ENCODE results near the gene FAM171A1.
A peak's percentile ranks its signal among the peaks of the same experiment; 100 is the strongest.

Gene FAM171A1

DNA sequence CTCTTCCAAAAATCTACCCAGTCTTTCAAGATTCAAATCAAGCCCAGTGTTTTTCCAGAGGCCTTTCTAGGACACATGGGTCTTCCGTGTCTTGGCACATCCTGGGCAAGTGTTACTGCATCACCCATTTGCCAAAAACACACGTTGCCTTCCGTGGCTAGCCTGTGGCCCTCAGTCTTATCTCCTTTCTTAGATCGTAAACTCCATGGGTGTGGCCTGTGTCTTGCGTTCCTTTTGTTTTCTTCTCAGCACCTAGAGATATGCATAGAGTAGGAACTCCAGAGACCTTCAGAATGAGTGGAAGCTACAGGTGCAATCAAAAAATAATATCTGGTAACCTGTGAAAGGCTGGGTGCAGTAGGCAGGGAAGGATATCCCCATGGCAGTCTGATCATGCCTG lies 146.1 kb downstream of the FAM171A1 start:
- Histone ChIP-seq H4K91ac (ENCODE audit: low read depth, low read length, poor library complexity) (no peak overlapping the region), H3K9ac (ENCODE audit: low read depth, low read length, poor library complexity) (no peak overlapping the region), H3K4me1 (ENCODE audit: control insufficient read depth in 2 of 2, insufficient read depth in 1 of 2, low read depth in 1 of 2, low read length in 2 of 2) (no peaks in the 10 kb centered on the region), H3K27me3 (ENCODE audit: control insufficient read depth in 3 of 3, insufficient read depth in 3 of 3, low read depth in 1 of 3, low read length in 3 of 3) (no peaks in the 10 kb centered on the region), H3K4me3 (ENCODE audit: low read length in 2 of 2) (no peak overlapping the region), H2BK120ac (ENCODE audit: low read depth, low read length) (no peak overlapping the region), H2AK5ac (ENCODE audit: low read depth, low read length) (no peak overlapping the region), H2AFZ (ENCODE audit: low read length) (no peak overlapping the region), H3K23ac (ENCODE audit: low read depth, low read length, poor library complexity) (no peak overlapping the region), H3K14ac (ENCODE audit: low read length) (no peak overlapping the region), H3K79me1 (ENCODE audit: low read depth, low read length) (peaks cover 2% of the 10 kb centered on the region), H3K4ac (ENCODE audit: low read length) (no peak overlapping the region), H3K36me3 (replicated peaks in 1 of 2; ENCODE audit: control insufficient read depth in 2 of 2, insufficient read depth in 2 of 2, low read length in 2 of 2) (peaks cover 1 to 15% of the 10 kb centered on the region in 2 donors), H3K27ac (replicated peaks; ENCODE audit: low read length) (no peak overlapping the region), H2BK12ac (ENCODE audit: low read length) (no peak overlapping the region), H3K18ac (ENCODE audit: low read length) (no peak overlapping the region), H4K8ac (ENCODE audit: low read depth, low read length) (no peak overlapping the region), H3K4me2 (ENCODE audit: insufficient read depth, low read length, poor library complexity, severe bottlenecking) (no peak overlapping the region), H3K9me3 (replicated peaks in 1 of 2; ENCODE audit: control insufficient read depth in 2 of 2, insufficient read depth in 1 of 2, low read depth in 1 of 2, low read length in 2 of 2) (peaks cover 4 to 14% of the 10 kb centered on the region in 2 donors), H2BK15ac (ENCODE audit: low read length) (no peak overlapping the region), H2BK5ac (ENCODE audit: low read length) (no peak overlapping the region)
- no CpG with 5 or more reads among the region's 5 CpGs for WGBS, 2 donors (ENCODE audit: extremely low coverage in 2 of 2, insufficient read length in 2 of 2, insufficient replicate concordance in 1 of 2)
- no peak for DNase-seq (ENCODE audit: low spot score)

DNA sequence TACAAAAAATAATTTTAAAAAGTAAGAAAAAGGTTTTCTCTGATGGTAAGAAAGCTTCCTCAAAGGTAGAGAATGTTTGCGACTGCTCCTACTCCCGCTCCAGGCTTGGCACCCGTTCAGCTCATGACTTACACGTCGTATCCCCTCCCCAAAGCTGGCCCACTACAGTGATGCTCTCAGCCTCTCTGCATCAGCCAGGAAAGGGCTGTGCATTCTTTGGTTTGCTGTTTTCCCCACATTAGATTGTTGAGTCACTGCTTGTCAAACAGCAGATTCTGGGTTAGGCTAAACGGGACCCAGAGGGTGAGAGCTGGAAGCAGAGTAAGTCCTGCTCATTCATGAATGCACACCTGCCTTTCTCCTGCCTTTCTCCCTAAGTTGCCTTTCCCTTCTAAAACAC lies 147.9 kb downstream of the FAM171A1 start:
- H3K4ac ChIP-seq (ENCODE audit: low read length) = no peak overlapping the region
- no peak overlapping the region for H3K4me2 ChIP-seq (ENCODE audit: insufficient read depth, low read length, poor library complexity, severe bottlenecking)
- no peak overlapping the region for H2BK15ac ChIP-seq (ENCODE audit: low read length)
- no peak overlapping the region for H4K91ac ChIP-seq (ENCODE audit: low read depth, low read length, poor library complexity)
- no peaks in the 10 kb centered on the region for H3K27me3 ChIP-seq (ENCODE audit: control insufficient read depth in 3 of 3, insufficient read depth in 3 of 3, low read depth in 1 of 3, low read length in 3 of 3)
- no CpG with 5 or more reads among the region's 6 CpGs for WGBS, 2 donors (ENCODE audit: extremely low coverage in 2 of 2, insufficient read length in 2 of 2, insufficient replicate concordance in 1 of 2)
- H2AFZ ChIP-seq (ENCODE audit: low read length) = no peak overlapping the region
- no peak overlapping the region for H3K4me3 ChIP-seq (ENCODE audit: low read length in 2 of 2)
- no peak overlapping the region for H2BK5ac ChIP-seq (ENCODE audit: low read length)
- H3K9ac ChIP-seq (ENCODE audit: low read depth, low read length, poor library complexity) = no peak overlapping the region
- H2AK5ac ChIP-seq (ENCODE audit: low read depth, low read length) = no peak overlapping the region
- no peak overlapping the region for H2BK120ac ChIP-seq (ENCODE audit: low read depth, low read length)
- H3K14ac ChIP-seq (ENCODE audit: low read length) = no peak overlapping the region
- no peak overlapping the region for H3K27ac ChIP-seq (replicated peaks; ENCODE audit: low read length)
- no peak overlapping the region for H3K23ac ChIP-seq (ENCODE audit: low read depth, low read length, poor library complexity)
- H3K36me3 ChIP-seq (replicated peaks in 1 of 2; ENCODE audit: control insufficient read depth in 2 of 2, insufficient read depth in 2 of 2, low read length in 2 of 2) = peaks cover 1 to 28% of the 10 kb centered on the region in 2 donors
- no peak overlapping the region for H3K18ac ChIP-seq (ENCODE audit: low read length)
- H3K79me1 ChIP-seq (ENCODE audit: low read depth, low read length) = peaks cover 2% of the 10 kb centered on the region
- no peak overlapping the region for H2BK12ac ChIP-seq (ENCODE audit: low read length)
- H4K8ac ChIP-seq (ENCODE audit: low read depth, low read length) = no peak overlapping the region
- DNase-seq (ENCODE audit: low spot score) = no peak
- peaks cover 2 to 14% of the 10 kb centered on the region in 2 donors for H3K9me3 ChIP-seq (replicated peaks in 1 of 2; ENCODE audit: control insufficient read depth in 2 of 2, insufficient read depth in 1 of 2, low read depth in 1 of 2, low read length in 2 of 2)
- no peaks in the 10 kb centered on the region for H3K4me1 ChIP-seq (ENCODE audit: control insufficient read depth in 2 of 2, insufficient read depth in 1 of 2, low read depth in 1 of 2, low read length in 2 of 2)

DNA sequence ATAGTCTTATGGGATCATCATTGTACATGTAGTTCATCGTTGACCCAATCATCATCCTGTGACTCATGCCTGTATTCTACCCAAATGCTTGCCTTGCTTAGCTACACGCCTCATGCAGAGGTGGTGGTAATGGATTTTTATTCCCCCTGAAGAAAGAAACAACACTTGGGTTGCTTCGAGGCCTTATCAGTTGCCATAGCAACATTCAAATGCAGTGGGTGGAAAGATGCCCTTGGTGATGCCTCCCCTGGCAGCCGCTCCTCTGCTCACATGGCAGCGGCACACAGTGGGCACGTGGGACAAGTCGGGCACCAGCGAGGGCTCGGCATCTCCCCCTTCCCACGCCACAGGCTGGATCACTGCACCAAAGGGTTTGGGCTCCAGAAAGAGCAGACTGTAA lies 148.6 kb downstream of the FAM171A1 start:
- Histone ChIP-seq H3K9ac (ENCODE audit: low read depth, low read length, poor library complexity) (no peak overlapping the region), H3K4ac (ENCODE audit: low read length) (no peak overlapping the region), H3K4me3 (ENCODE audit: low read length in 2 of 2) (no peak overlapping the region), H3K27ac (replicated peaks; ENCODE audit: low read length) (no peak overlapping the region), H2AK5ac (ENCODE audit: low read depth, low read length) (no peak overlapping the region), H3K27me3 (ENCODE audit: control insufficient read depth in 3 of 3, insufficient read depth in 3 of 3, low read depth in 1 of 3, low read length in 3 of 3) (no peaks in the 10 kb centered on the region), H3K18ac (ENCODE audit: low read length) (peak overlapping the region; percentile 76), H2BK15ac (ENCODE audit: low read length) (no peak overlapping the region), H3K23ac (ENCODE audit: low read depth, low read length, poor library complexity) (no peak overlapping the region), H3K36me3 (replicated peaks in 1 of 2; ENCODE audit: control insufficient read depth in 2 of 2, insufficient read depth in 2 of 2, low read length in 2 of 2) (peaks cover 1 to 28% of the 10 kb centered on the region in 2 donors), H3K79me1 (ENCODE audit: low read depth, low read length) (peaks cover 2% of the 10 kb centered on the region), H2BK12ac (ENCODE audit: low read length) (no peak overlapping the region), H3K4me2 (ENCODE audit: insufficient read depth, low read length, poor library complexity, severe bottlenecking) (no peak overlapping the region), H3K9me3 (replicated peaks in 1 of 2; ENCODE audit: control insufficient read depth in 2 of 2, insufficient read depth in 1 of 2, low read depth in 1 of 2, low read length in 2 of 2) (peaks cover 2 to 14% of the 10 kb centered on the region in 2 donors), H3K14ac (ENCODE audit: low read length) (no peak overlapping the region), H2BK120ac (ENCODE audit: low read depth, low read length) (no peak overlapping the region), H3K4me1 (ENCODE audit: control insufficient read depth in 2 of 2, insufficient read depth in 1 of 2, low read depth in 1 of 2, low read length in 2 of 2) (no peaks in the 10 kb centered on the region), H4K8ac (ENCODE audit: low read depth, low read length) (no peak overlapping the region), H4K91ac (ENCODE audit: low read depth, low read length, poor library complexity) (no peak overlapping the region), H2BK5ac (ENCODE audit: low read length) (no peak overlapping the region), H2AFZ (ENCODE audit: low read length) (no peak overlapping the region)
- no peak for DNase-seq (ENCODE audit: low spot score)
- no CpG with 5 or more reads among the region's 10 CpGs for WGBS, 2 donors (ENCODE audit: extremely low coverage in 2 of 2, insufficient read length in 2 of 2, insufficient replicate concordance in 1 of 2)

DNA sequence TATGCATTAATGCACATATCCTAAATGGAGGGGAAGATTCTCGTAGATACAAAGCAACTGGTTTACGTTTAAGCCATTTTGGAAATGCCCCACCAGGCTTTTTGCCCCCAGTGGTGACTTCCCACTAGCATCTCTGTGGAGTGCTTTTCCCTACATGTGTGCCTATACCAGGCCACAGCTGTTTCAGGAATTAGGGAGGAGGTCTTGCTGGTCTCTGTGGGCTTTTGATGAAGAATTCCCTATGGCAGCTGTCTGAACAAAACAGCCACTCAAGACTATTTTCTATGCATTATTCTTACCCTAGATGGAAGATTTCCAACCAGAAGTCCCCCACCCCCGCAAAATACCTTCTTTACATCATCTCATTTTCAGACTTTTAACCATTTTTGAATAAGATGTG lies 150.6 kb downstream of the FAM171A1 start:
- no peak overlapping the region for H3K18ac ChIP-seq (ENCODE audit: low read length)
- no peaks in the 10 kb centered on the region for H3K4me1 ChIP-seq (ENCODE audit: control insufficient read depth in 2 of 2, insufficient read depth in 1 of 2, low read depth in 1 of 2, low read length in 2 of 2)
- H2AK5ac ChIP-seq (ENCODE audit: low read depth, low read length) = no peak overlapping the region
- H3K9me3 ChIP-seq (replicated peaks in 1 of 2; ENCODE audit: control insufficient read depth in 2 of 2, insufficient read depth in 1 of 2, low read depth in 1 of 2, low read length in 2 of 2) = peaks cover 2 to 7% of the 10 kb centered on the region in 2 donors
- no peak overlapping the region for H2BK120ac ChIP-seq (ENCODE audit: low read depth, low read length)
- no peak overlapping the region for H3K4me3 ChIP-seq (ENCODE audit: low read length in 2 of 2)
- H3K9ac ChIP-seq (ENCODE audit: low read depth, low read length, poor library complexity) = no peak overlapping the region
- no CpG with 5 or more reads among the region's 3 CpGs for WGBS, 2 donors (ENCODE audit: extremely low coverage in 2 of 2, insufficient read length in 2 of 2, insufficient replicate concordance in 1 of 2)
- no peak overlapping the region for H3K4ac ChIP-seq (ENCODE audit: low read length)
- H3K14ac ChIP-seq (ENCODE audit: low read length) = no peak overlapping the region
- H2BK12ac ChIP-seq (ENCODE audit: low read length) = no peak overlapping the region
- no peak overlapping the region for H3K27ac ChIP-seq (replicated peaks; ENCODE audit: low read length)
- DNase-seq (ENCODE audit: low spot score) = no peak
- H3K79me1 ChIP-seq (ENCODE audit: low read depth, low read length) = peaks cover 2% of the 10 kb centered on the region
- H3K23ac ChIP-seq (ENCODE audit: low read depth, low read length, poor library complexity) = no peak overlapping the region
- H3K36me3 ChIP-seq (replicated peaks in 1 of 2; ENCODE audit: control insufficient read depth in 2 of 2, insufficient read depth in 2 of 2, low read length in 2 of 2) = peaks cover 1 to 28% of the 10 kb centered on the region in 2 donors
- H4K91ac ChIP-seq (ENCODE audit: low read depth, low read length, poor library complexity) = no peak overlapping the region
- H4K8ac ChIP-seq (ENCODE audit: low read depth, low read length) = no peak overlapping the region
- H2BK15ac ChIP-seq (ENCODE audit: low read length) = no peak overlapping the region
- no peak overlapping the region for H2BK5ac ChIP-seq (ENCODE audit: low read length)
- no peak overlapping the region for H2AFZ ChIP-seq (ENCODE audit: low read length)
- no peaks in the 10 kb centered on the region for H3K27me3 ChIP-seq (ENCODE audit: control insufficient read depth in 3 of 3, insufficient read depth in 3 of 3, low read depth in 1 of 3, low read length in 3 of 3)
- H3K4me2 ChIP-seq (ENCODE audit: insufficient read depth, low read length, poor library complexity, severe bottlenecking) = no peak overlapping the region

All from neuronal stem cell (in vitro differentiated cells).